ENCODE results near the gene GTF3C4. TPM values are rescaled to one million over a fixed set of nuclear protein-coding genes. Genes with fewer than 3 reads are reported as not detected.

GTF3C4 gene
- total and polyA plus RNA-seq, 2 experiments from 2014 or later, result 9.5 to 39.6 TPM

- TF ChIP-seq CTCF (conservative IDR thresholded peaks at IDR 0.05; ENCODE audit: low read depth in 2 of 2) (no peak), ZNF331 (CRISPR knock-in tag; IDR thresholded peaks at IDR 0.05; ENCODE audit: low read depth) (no peak), CREB1 (CRISPR knock-in tag; IDR thresholded peaks at IDR 0.05; ENCODE audit: low read depth) (no peak)
- Histone ChIP-seq H4K20me1 (replicated peaks; ENCODE audit: insufficient read depth) (no peaks in the 10 kb centered on the region), H3K27ac (ENCODE audit: low read depth) (no peak overlapping the region), H3K36me3 (ENCODE audit: insufficient read depth) (no peaks in the 10 kb centered on the region), H3K9me2 (ENCODE audit: insufficient read depth) (no peaks in the 10 kb centered on the region), H3K27me3 (ENCODE audit: insufficient read depth) (no peaks in the 10 kb centered on the region), H3K4me2 (no peak overlapping the region), H3K4me3 (no peak overlapping the region), H3K4me1 (ENCODE audit: insufficient read depth) (no peaks in the 10 kb centered on the region), H3K79me2 (replicated peaks; ENCODE audit: insufficient read depth) (no peaks in the 10 kb centered on the region), H3F3A (replicated peaks; ENCODE audit: low read depth) (no peaks in the 10 kb centered on the region), H2AFZ (no peak overlapping the region)
- ATAC-seq, result no peak
- H3K4me3 Mint-ChIP-seq, result no peak overlapping the region
- no peaks in the 10 kb centered on the region for H3K36me3 Mint-ChIP-seq (ENCODE audit: low read depth)
- no peak for DNase-seq (ENCODE audit: low spot score)
- peaks cover 10% of the 10 kb centered on the region for H3K27me3 Mint-ChIP-seq (ENCODE audit: insufficient read depth, low read depth, poor library complexity)
- H3K4me1 Mint-ChIP-seq, result peaks cover 10% of the 10 kb centered on the region; the same call in 1 of the 3 replicates
- no peak overlapping the region for H3K27ac Mint-ChIP-seq
- no peaks in the 10 kb centered on the region for H3K9me3 Mint-ChIP-seq
Observed at GRCh38 chr9:132726576-132727130, 56.4 kb downstream of the GTF3C4 start.

GRCh38 chr9:132728071-132728470, 57.8 kb downstream of the GTF3C4 start:
- Histone ChIP-seq H4K20me1 (replicated peaks; ENCODE audit: insufficient read depth) (no peaks in the 10 kb centered on the region), H3K36me3 (ENCODE audit: insufficient read depth) (no peaks in the 10 kb centered on the region), H3K79me2 (replicated peaks; ENCODE audit: insufficient read depth) (no peaks in the 10 kb centered on the region), H3K9me2 (ENCODE audit: insufficient read depth) (no peaks in the 10 kb centered on the region), H3K4me2 (no peak overlapping the region), H3K27ac (ENCODE audit: low read depth) (no peak overlapping the region), H3F3A (replicated peaks; ENCODE audit: low read depth) (no peaks in the 10 kb centered on the region), H2AFZ (no peak overlapping the region), H3K4me1 (ENCODE audit: insufficient read depth) (no peaks in the 10 kb centered on the region), H3K4me3 (no peak overlapping the region), H3K27me3 (ENCODE audit: insufficient read depth) (no peaks in the 10 kb centered on the region)
- Mint-ChIP-seq H3K36me3 (ENCODE audit: low read depth) (no peaks in the 10 kb centered on the region), H3K9me3 (no peaks in the 10 kb centered on the region), H3K27me3 (ENCODE audit: insufficient read depth, low read depth, poor library complexity) (peaks cover 9% of the 10 kb centered on the region), H3K27ac (no peak overlapping the region), H3K4me1 (peaks cover 16% of the 10 kb centered on the region), H3K4me3 (no peak overlapping the region)
- DNase-seq (ENCODE audit: low spot score) (no peak), ATAC-seq (no peak)
- TF ChIP-seq ZNF331 (CRISPR knock-in tag; IDR thresholded peaks at IDR 0.05; ENCODE audit: low read depth), result no peak
- no peak for TF ChIP-seq EZH2phosphoT487 (IDR thresholded peaks at IDR 0.05; ENCODE audit: unreplicated experiment)
- no peak for TF ChIP-seq ZNF114 (CRISPR knock-in tag; IDR thresholded peaks at IDR 0.05)
- no peak for TF ChIP-seq STAT1 (IDR thresholded peaks at IDR 0.05; ENCODE audit: unreplicated experiment)
- no peak for TF ChIP-seq ETS1 (IDR thresholded peaks at IDR 0.05)
- no peak for TF ChIP-seq ZNF462 (CRISPR knock-in tag; IDR thresholded peaks at IDR 0.05)
- TF ChIP-seq EZH2 (IDR thresholded peaks at IDR 0.05; ENCODE audit: low read depth, unreplicated experiment), result no peak
- TF ChIP-seq POLR2AphosphoS5 (IDR thresholded peaks at IDR 0.05; ENCODE audit: low read depth), result no peak
- no peak for TF ChIP-seq CTCF (conservative IDR thresholded peaks at IDR 0.05; ENCODE audit: low read depth in 2 of 2)
- no peak for TF ChIP-seq NANOG (IDR thresholded peaks at IDR 0.05; ENCODE audit: borderline replicate concordance)

Data from GM23338 (cell line).